HepG2 (cell line): ENCODE results near the gene TREH. TPM values are rescaled to one million over a fixed set of nuclear protein-coding genes. Genes with fewer than 3 reads are reported as not detected.

Source experiments
- ATF6 ChIP-seq: sonication (generic); formaldehyde crosslinking; conservative IDR thresholded peaks from 2 replicates; pipeline ENCODE4 v1.4.0; 2020; ENCODE audit warnings: missing genetic modification reagents
- CBX2 ChIP-seq, 2 experiments: fragments of 200-600 bp in 1 of 2; sonication (generic); formaldehyde crosslinking in 1 of 2; IDR thresholded peaks; 2 replicates each; pipeline versions ENCODE4 v1.7.0 to v1.8.1; 2018 to 2022; ENCODE audit warnings: low read depth in 2 of 2, low read length in 1 of 2, mild to moderate bottlenecking in 1 of 2, missing genetic modification reagents in 1 of 2
- FOXK1 ChIP-seq: sonication (generic); formaldehyde crosslinking; IDR thresholded peaks from 2 replicates; pipeline ENCODE4 v1.4.0; 2020; ENCODE audit warnings: low read depth, missing genetic modification reagents, borderline replicate concordance
- GMEB2 ChIP-seq: IDR thresholded peaks from 2 replicates; pipeline ENCODE4 v1.6.1; 2016; ENCODE audit warnings: missing biosample characterization, missing genetic modification reagents, low read depth
- HES4 ChIP-seq: sonication (generic); formaldehyde crosslinking; IDR thresholded peaks from 2 replicates; pipeline ENCODE4 v1.9.0; 2021; ENCODE audit warnings: mild to moderate bottlenecking, missing genetic modification reagents, borderline replicate concordance
- KDM5A ChIP-seq: fragments of 200-600 bp; sonication (generic); IDR thresholded peaks from 2 replicates; pipeline ENCODE4 v1.7.0; 2018; ENCODE audit warnings: antibody characterized with exemption, mild to moderate bottlenecking, low read length, borderline replicate concordance
- MAX ChIP-seq: IDR thresholded peaks from 2 replicates; pipeline ENCODE4 v1.6.1; 2012; ENCODE audit warnings: inconsistent platforms
- NAIF1 ChIP-seq: sonication (generic); formaldehyde crosslinking; IDR thresholded peaks from 2 replicates; pipeline ENCODE4 v1.5.0; 2020; ENCODE audit warnings: mild to moderate bottlenecking, missing genetic modification reagents, borderline replicate concordance
- NFYB ChIP-seq: sonication (generic); formaldehyde crosslinking; IDR thresholded peaks from 2 replicates; pipeline ENCODE4 v1.4.0; 2020; ENCODE audit warnings: missing genetic modification reagents
- SATB2 ChIP-seq: sonication (generic); formaldehyde crosslinking; IDR thresholded peaks from 2 replicates; pipeline ENCODE4 v1.5.0; 2020; ENCODE audit warnings: missing genetic modification reagents
- ZFP82 ChIP-seq: sonication (generic); formaldehyde crosslinking; IDR thresholded peaks from 2 replicates; pipeline ENCODE4 v1.5.1; 2020; ENCODE audit warnings: mild to moderate bottlenecking, missing genetic modification reagents, borderline replicate concordance
- ZNF235 ChIP-seq: sonication (generic); formaldehyde crosslinking; IDR thresholded peaks from 2 replicates; pipeline ENCODE4 v1.8.1; 2023; ENCODE audit warnings: mild to moderate bottlenecking, missing genetic modification reagents, borderline replicate concordance
- ZNF510 ChIP-seq: sonication (generic); formaldehyde crosslinking; IDR thresholded peaks from 2 replicates; pipeline ENCODE4 v1.4.0; 2020; ENCODE audit warnings: low read depth, mild to moderate bottlenecking, missing genetic modification reagents
- ZNF646 ChIP-seq: sonication (generic); formaldehyde crosslinking; IDR thresholded peaks from 2 replicates; pipeline ENCODE4 v1.9.0; 2021; ENCODE audit warnings: mild to moderate bottlenecking, missing genetic modification reagents
- ZNF749 ChIP-seq: sonication (generic); formaldehyde crosslinking; IDR thresholded peaks from 2 replicates; pipeline ENCODE4 v1.8.0; 2022; ENCODE audit warnings: mild to moderate bottlenecking, missing genetic modification reagents, moderate library complexity, borderline replicate concordance
- polyA plus RNA-seq, 8 experiments: library from polyadenylated mRNA; depleted of rRNA in 3 of 8; stranded (reverse) in 7 of 8; unstranded in 1 of 8; fragments of >200 nt; fragmentation: Illumina TruSeq in 4 of 8; extraction: Trizol in 4 of 8; gene quantifications; 2 replicates each; pipeline versions ENCODE4 v1.2.1 to v1.2.3, GENCODE V29; 2011 to 2016; ENCODE audit warnings: low read depth in 4 of 8, missing spikeins in 1 of 8, mixed read lengths in 1 of 8; ENCODE audit not compliant: insufficient read depth in 1 of 8
- total RNA-seq, 5 experiments: library from RNA; depleted of rRNA; stranded (reverse); fragments of >200 nt; fragmentation: Illumina TruSeq; extraction: Trizol; gene quantifications; 2 replicates each; pipeline ENCODE4 v1.2.3, GENCODE V29; 2016; ENCODE audit warnings: low read depth in 1 of 5

Gene TREH
- total and polyA plus RNA-seq, 2 of the 13 experiments (the other 11 are each of a cell fraction or from before 2014, with no cell fraction given), result 0.53 to 0.86 TPM

GRCh38 chr11:118620529-118621070 lies 58.9 kb downstream of the TREH start (continued):
- no peak for TF ChIP-seq ATF6
- TF ChIP-seq GMEB2 (CRISPR knock-in tag), result no peak
- TF ChIP-seq NFYB (CRISPR knock-in tag), result no peak
- TF ChIP-seq CBX2 (IDR thresholded peaks at IDR 0.05; ENCODE audit: low read depth, low read length), result no peak
- no peak for TF ChIP-seq CBX2 (CRISPR knock-in tag; IDR thresholded peaks at IDR 0.05; ENCODE audit: low read depth)
- TF ChIP-seq NAIF1 (CRISPR knock-in tag), result no peak; the same call in none of the 2 replicates
- TF ChIP-seq ZNF235 (CRISPR knock-in tag), result no peak
- no peak for TF ChIP-seq ZNF646 (CRISPR knock-in tag)
- no peak for TF ChIP-seq SATB2
- peak; percentile 84 for TF ChIP-seq ZNF510 (CRISPR knock-in tag)
- TF ChIP-seq ZFP82 (CRISPR knock-in tag), result 0 out of 2 replicates have a peak, but pooled peaks have one; percentile 60
- TF ChIP-seq MAX, result no peak
- TF ChIP-seq HES4 (CRISPR knock-in tag), result no peak
- no peak for TF ChIP-seq ZNF749 (CRISPR knock-in tag)
- no peak for TF ChIP-seq FOXK1
- TF ChIP-seq KDM5A, result no peak
